Myocyte (in vitro differentiated cells): ENCODE results near the gene AKAP13. TPM values are rescaled to one million over a fixed set of nuclear protein-coding genes. Genes with fewer than 3 reads are reported as not detected.

ENCODE experiments used
- DNase-seq: peaks from one replicate; pipeline ENCODE4 v3.0.0-alpha.2; 2012; ENCODE audit warnings: low read depth
- total RNA-seq: library from RNA; depleted of rRNA; stranded (reverse); fragments of >200 nt; gene quantifications from 2 replicates; pipeline ENCODE4 v1.2.3, GENCODE V29; 2014

The AKAP13 gene
- total RNA-seq, 1 donor from 2014 or later = 201 TPM

- no peak for DNase-seq
Measured at GRCh38 chr15:85725564-85725963, 345.2 kb downstream of the AKAP13 start.

GRCh38 chr15:85726454-85726853 is 346.1 kb downstream of the AKAP13 start:
- peak; percentile 51 for DNase-seq

GRCh38 chr15:85727068-85727467 is 346.7 kb downstream of the AKAP13 start:
- peak; percentile 69 for DNase-seq

GRCh38 chr15:85730001-85730820 is 349.8 kb downstream of the AKAP13 start:
- DNase-seq = peak; percentile 72

- DNase-seq = no peak
Measured at GRCh38 chr15:85733416-85733815, 353.0 kb downstream of the AKAP13 start.

DNA sequence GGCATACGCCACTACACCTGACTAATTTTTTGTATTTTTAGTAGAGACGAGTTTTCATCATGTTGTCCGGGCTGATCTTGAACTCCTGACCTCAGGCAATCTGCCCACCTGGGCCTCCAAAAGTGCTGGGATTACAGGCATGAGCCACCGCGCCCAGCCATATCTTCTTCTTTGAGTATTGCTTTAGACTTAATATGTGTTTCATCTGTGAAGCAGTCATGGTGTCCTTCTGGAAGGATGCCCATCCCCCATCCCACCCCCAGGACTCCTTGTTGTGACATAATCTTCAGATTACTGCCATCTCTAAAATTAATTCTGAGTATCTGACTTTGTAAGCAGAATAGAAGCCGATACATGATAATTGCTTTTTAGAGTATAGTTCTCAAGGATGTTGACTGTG is 356.7 kb downstream of the AKAP13 start:
- no peak for DNase-seq

DNA sequence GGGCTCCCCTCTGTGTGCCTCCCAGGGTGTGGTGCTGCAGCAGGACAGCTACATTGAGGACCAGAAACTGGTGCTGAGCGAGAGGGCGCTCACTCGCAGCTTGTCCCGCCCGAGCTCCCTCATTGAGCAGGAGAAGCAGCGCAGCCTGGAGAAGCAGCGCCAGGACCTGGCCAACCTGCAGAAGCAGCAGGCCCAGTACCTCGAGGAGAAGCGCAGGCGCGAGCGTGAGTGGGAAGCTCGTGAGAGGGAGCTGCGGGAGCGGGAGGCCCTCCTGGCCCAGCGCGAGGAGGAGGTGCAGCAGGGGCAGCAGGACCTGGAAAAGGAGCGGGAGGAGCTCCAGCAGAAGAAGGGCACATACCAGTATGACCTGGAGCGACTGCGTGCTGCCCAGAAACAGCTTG is 360.6 kb downstream of the AKAP13 start:
- no peak for DNase-seq

- DNase-seq = no peak
Measured at GRCh38 chr15:85741662-85742061, 361.3 kb downstream of the AKAP13 start.

GRCh38 chr15:85742186-85742821 is 361.9 kb downstream of the AKAP13 start:
- DNase-seq = peak; percentile 86

GRCh38 chr15:85743392-85744055 is 363.1 kb downstream of the AKAP13 start:
- peak; percentile 85 for DNase-seq

DNA sequence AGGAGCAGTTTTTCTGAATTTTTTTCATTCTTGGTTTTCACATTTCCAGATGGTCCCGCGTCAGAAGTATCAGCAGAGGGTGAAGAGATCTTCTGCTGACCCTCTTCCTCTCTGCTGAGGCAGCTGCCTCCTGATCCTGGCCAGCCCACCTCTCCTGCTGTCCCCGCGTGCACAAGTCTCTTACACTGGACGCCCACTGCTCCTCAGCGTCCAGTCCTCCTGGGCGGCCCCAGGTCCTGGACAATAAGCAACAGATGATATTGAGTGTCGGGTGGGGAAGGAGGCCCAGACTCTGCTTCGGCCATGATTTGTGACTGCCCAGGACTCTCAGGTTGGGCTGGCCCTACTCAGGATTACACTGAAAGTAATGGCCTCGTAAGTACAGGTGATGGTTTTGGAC is 364.2 kb downstream of the AKAP13 start:
- DNase-seq = no peak

GRCh38 chr15:85745023-85745422 is 364.6 kb downstream of the AKAP13 start:
- DNase-seq = no peak

- peak; percentile 14 for DNase-seq
Measured at GRCh38 chr15:85745525-85746150, 365.2 kb downstream of the AKAP13 start.

DNA sequence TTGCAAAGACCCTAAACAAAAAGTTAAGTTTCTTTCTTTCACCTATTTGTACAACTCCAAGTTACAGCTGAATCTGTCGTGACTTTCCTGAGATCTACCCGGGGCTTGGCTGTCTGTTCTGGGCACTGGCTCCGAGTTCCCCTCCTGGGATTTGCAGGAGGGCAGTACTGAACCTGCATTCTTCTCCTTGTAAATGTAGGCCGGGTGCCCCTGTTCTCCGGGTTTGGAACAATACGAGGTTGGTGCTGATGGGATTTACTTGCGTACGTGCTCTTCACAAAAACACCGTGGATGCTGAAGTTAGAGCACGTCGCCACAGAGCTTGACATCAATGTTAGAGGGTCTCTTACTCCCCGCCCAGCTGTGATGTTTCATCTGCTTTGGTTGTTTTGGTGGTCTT is 366.2 kb downstream of the AKAP13 start:
- no peak for DNase-seq

- no peak for DNase-seq
Measured at GRCh38 chr15:85748176-85748575, 367.8 kb downstream of the AKAP13 start.

- peak; percentile 46 for DNase-seq
Measured at GRCh38 chr15:85748729-85749128, 368.3 kb downstream of the AKAP13 start.

DNA sequence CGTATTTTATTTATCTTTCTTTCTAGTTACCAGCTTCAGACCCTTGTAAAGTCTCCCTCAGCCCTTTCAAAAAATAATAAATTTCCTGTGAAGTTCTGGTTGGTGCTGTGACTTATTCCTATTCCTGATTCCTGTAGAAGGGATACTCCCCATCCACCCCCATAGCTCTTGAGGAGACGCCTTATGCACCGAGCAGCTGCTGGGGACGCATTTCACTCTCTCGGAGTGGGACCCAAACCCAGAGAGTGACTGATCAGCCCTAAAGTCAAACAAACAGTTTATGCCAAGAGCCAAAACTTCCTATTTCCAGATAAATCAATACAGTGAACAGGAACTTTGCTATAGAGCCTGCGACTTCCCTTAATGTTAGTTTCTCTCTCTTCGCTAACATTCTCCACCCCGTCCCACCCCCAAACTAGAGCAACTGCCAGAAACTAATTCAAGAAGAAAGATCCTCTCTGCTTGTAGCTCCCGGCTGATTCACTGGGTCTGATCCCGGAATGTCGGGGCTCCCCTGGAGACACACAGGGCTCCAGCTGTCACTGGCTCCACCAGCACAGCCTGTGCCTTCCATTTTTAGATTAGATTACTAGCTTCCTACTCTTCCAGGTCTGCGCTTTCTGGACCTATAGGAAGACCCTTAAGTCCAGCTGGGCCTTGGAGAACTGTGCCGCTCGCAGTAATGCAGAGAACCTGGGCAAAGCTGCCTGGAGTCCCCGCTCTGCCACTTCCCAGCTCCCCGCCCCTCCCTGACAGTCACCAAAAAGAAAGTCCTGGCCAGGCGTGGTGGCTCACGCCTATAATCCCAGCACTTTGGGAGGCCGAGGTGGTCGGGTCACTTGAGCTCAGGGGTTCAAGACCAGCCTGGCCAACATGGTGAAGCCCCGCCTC is 369.1 kb downstream of the AKAP13 start:
- peak; percentile 87 for DNase-seq

DNA sequence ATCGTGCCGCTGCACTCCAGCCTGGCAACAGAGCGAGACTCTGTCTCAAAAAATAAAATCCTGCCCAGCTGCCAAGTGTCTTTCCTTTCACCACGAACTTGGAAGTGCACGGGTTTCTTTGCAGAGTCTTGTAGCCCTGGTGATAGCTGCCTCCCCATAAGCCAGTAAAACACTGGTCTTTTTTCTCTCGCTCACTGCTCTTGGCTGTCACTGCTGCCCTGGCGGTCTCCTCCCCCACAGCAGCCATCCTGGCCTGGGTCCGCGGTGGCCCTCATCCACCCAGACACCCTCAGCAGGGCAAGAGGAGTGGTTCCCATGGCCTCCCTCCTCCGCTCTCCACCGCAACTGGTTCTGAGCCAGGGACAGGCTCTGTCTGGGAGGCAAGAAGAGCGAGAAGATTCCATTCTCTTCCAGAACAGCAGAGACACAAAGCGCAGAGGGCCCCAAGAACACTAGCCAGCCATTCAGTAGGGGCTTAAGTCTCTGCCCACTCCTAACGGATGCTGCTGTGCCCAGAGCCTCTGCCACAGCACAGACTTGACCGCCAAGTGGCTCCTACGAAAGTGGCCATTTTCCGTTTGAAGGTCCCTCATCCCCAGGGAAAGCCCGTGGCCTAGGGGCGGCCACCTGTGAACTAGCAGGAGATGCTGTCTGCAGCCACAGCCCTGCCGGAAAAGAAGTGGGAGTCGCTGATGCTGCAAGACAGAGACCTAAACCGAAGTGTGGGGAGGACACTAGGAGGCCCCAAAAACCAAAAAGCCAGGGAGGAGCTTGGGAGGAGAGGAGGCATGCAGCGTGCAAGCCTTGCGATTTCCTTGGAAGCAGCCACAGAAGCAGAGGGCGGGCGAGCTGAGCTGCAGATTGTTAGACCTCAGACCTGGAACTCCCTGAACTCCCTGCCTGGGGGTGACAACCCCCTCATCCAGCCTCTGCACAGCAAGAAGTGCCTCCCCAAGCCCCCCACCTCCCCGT is 370.2 kb downstream of the AKAP13 start:
- DNase-seq = peak; percentile 60

DNA sequence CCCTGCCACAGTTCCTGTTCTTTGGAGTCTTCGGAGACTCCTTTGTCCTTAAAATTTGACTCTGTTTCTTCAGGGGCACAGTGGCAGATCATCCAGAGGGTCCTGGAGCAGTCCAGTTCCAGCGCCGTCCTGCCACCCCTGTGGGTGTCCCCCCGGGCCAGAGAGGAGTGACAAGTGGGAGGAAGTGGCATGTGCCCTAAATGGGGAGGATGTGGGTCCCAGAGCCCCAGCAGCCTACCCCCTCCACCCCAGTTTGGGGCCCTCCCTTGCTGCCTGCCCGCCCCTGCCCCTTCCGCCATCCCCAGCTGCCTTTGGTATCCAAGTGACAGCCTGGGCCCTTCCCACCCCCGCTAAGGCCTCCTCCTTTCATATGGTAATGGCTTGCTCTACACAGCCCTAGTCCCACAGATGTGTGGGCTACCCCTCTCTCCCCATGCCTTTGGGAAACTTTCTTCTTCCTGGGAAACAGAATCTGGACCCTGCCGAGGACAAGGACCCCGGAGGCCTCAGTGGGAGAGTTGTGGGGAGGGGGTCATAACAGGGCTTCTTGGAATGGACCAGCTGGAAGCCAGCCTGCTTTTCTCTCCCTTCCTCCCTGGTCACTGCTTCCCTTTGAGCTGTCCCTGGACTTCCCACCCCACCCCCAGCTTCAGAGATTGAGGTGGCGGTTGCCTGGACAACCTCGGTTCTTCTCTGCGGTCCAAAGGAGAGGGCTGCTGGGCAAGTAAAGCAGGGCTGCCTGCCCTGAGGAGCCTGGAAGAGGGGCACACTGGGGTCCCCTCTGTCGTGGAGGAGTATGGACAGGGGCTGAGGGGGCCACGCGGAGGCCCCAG is 371.1 kb downstream of the AKAP13 start:
- DNase-seq = no peak
